GM19240 (cell line): ENCODE data around the gene MIDN.
"Not testable (repeated sequence)": the region's sequence is repeated elsewhere in the genome, so short reads cannot be mapped to it uniquely, and the experiment has no call there.

Source experiments
- DNase-seq: peaks from one replicate; pipeline ENCODE4 v3.0.0; 2011; ENCODE audit warnings: low spot score; ENCODE audit not compliant: insufficient read length

The MIDN gene

DNA sequence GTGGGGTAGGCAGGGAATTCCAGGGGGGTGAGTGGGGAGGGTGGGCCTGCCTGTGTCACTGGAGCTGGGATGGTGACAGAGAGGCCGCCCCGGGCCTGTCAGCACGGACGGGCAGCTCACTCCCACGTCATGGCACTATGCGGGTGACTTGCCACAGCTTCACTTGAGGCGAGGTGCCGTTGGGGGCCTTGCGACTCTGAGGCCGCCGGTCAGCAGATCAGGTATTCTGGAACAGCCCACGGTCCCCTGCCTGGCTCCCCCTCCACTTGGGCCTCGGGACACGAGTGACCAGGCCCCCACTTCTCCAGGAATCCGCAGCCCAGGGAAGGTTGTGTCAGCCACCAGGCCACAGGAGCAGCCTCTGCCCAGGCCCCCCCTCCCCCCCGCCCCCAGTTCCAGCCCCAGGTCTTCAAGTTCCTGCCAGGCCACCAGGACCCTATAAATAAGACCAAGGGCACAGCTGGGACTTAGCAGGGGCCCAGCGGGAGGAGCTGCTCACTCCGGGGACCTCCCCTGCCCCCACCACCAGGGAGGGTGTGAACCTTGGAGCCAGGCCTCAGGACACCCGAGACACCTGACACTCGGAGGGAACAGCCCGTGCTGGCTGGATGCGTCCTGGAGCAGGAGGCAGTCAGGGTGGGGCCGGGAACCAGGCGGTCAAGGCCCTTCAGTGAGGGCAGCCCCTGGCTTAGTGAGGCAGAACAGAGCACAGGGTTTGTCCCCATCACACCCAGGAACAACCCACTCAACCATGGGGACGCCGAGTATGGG is 2.7 kb upstream of the MIDN start:
- DNase-seq: no peak

- not testable (repeated sequence) for DNase-seq
These were observed 1.9 kb upstream of the MIDN start for GRCh38 chr19:1246265-1247087.

DNA sequence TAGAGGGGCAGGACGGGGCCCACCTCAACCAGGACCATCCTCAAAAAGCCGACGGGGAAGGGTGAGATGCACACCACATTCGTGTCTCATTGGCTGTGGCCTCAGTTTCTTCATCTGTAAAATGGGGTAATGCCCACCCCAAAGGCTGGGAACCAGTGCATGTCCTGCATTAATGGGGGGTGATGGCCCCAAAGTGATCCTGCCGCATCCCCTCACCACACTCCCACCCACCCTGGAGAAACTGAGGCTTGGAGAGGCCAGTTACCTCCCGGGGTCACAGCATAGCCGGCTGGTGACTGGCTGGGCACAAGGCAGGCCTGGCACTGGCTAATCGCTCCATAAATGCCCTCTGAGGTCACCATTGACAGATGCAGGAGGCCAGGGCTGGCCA is 640 bp upstream of the MIDN start:
- no peak for DNase-seq

DNA sequence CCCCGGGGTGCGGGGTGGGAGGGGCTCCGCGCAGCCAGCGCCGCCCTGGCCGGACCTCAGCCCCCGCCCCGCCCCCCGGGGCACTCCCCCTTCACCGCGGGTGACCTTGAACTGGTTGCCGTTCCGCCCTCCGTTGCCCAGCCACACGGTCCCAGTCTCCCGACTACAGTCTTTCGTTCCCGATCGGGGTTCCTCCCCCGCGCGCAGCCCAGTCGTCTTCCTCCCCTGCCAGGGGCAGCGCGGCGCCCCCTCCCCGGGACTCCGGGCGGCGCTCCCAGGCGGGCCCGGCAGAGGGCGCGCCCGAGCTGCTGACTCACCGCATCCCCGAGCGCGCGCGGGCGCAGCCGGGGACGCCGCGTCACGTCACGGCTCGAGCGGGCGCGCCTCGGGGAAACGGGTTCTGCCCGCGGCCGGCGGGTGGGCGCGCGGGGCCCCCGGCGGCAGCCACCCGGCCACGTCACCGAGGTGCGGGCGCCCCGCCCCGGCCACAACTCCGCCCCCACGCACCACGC is 459 bp downstream of the MIDN start:
- DNase-seq: no peak

DNA sequence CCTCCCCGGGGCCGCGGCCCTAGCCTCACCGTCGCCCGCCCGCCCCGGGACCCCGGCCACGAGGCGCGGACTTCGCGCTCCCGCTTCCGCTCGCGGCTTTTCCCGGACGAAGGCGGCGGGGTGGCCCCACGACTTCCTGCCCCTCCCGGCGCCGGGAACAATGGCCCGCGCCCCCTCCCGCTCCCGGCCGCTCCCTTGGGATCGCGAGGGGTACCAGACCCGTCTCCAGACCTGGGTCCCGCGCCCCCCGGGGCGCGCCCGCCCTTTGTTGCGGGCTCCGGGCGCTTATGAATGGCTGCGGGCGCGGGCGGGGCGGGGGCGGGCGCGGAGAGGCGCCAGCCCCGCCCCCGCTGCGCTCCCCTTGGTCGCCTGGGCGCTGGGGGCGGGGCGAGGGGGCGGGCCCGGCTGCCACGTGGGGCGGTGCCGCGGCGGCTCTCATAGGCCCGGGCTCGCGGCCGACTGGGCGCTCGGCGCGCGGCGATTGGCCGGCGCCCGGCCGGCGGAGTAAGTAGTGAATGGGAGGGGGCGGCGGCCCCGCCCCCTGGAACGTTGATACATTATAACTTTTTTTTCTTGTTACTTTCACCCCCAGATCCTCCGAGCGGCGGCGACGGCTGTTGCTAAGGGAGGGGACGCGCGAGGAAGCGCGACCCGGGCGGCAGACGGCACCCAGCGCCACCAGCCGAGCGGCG is 1.1 kb downstream of the MIDN start:
- peak; percentile 95 for DNase-seq

DNA sequence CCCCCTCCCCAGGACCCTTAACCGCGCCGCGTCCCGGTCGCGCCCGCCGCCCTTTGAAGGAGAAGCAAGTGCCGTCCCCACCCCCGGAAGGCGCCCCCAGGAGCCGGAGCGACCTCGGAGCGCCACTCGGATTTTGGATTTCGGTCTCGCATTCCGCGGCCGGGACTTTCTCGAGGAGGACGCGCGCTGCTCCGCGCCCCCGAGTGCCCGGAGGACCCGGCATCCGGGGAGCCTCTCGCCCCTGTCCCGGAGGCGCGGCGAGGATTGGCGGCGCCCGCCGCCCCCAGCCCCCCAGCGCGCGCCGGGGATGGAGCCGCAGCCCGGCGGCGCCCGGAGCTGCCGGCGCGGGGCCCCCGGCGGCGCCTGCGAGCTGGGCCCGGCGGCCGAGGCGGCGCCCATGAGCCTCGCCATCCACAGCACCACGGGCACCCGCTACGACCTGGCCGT is 1.6 kb downstream of the MIDN start:
- no peak for DNase-seq

DNA sequence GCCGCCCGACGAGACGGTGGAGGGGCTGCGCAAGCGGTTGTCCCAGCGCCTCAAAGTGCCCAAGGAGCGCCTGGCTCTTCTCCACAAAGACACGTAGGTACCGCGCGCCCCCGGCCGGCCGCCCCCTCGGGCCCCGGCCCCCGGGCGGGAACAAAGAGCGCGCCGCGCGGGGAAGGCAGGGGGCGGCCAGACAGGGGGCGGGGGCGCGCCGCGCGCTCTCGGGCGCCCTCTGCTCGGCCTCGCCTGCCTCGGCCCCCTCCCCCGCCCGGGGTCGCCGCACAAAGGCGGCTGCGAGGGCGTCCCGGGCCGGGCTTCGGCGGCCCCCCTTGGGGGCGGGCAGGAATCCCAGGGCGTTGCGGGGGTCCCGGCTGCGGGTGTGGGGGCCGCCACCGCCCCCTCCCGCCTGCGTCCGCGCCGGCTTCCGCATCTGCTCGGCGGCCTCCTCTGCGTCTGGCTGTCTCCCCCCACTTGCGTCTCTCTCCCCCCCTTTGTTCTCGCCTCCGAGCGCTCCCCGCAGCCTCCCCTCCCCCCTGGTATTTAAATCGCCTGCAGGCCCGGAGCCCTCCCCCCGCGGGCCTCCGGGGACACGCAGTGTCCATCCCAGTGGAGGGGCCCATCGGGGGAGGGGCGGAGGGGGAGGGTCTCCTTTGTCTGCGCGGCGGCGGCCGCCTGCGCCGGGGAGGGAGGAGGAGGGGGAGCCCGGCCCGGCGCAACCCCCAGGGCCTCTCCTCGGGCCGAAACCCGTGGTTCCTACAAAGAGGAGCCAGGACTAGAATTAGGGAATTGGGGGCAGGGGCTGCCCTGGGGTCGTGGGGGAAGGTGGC is 2.3 kb downstream of the MIDN start:
- DNase-seq: no peak

DNA sequence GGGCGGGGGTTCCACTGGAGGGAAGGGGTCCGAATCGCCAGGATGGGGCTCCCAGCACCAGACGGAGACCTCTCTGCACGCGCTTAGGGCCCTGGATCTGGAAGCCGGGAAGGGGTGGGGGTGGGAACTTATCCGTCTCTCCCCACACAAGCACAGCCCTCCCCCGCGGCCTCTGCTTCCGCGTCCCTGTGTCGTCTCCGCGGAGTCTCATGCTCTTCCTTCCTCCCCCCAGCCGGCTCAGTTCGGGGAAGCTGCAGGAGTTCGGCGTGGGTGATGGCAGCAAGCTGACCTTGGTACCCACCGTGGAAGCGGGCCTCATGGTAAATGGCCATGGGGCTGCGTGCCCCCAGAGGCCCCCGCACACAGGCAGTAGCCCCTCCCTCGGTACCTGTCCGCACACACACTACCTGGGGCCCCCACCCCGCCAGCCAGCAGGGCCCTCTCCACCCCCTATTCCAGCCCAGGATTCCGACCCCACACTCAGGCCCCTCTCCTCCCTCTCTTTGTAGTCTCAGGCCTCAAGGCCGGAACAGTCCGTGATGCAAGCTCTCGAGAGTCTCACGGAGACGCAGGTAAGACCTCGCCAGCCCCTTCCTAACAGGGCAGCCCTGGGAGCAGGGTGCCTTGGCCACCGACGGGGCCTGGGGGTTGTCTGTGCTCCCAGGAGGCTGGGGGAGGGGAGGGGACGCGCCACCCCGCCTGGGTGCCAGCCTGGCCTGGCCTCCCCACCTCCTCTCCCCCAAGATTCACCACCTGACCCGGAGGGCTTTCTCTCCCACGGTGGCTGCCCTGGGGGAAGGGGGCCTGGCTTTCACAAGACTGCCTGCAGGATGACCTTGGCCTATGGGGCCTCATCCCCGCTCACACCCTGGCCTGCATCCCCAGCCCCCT is 3.2 kb downstream of the MIDN start:
- DNase-seq: no peak

DNA sequence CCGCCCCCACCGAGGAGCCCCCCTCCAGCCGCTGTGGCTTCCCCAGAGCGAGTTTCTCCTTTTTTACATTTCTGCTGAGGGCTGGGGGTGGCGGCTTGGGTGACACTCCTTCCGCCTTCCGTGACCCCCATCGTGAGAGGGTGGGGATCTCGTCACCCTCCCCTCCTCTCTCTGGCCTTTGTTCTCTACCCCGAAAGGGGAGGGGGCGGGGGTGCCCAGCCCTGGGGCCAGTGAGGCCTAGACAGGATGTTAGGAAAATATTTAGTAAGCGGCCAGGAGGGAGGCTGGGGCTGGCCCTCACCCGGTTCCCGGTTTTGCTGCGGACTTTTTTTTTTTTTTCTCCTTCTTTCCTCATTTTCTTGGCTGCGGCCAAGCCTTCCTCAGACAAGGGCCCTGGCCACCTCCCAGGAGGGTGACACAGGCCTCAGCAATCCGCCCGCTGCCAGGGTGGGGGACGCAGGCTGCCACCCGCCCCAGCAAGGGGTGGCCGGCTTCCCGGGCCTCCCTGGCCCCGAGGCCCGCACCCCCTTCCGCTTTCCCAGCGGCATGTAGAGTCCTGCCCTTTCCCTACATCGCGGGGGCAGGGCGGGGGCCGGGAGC is 3.9 kb downstream of the MIDN start:
- no peak for DNase-seq

- no peak for DNase-seq
These were observed 4.6 kb downstream of the MIDN start for GRCh38 chr19:1252821-1253513.

- DNase-seq: no peak
These were observed 5.2 kb downstream of the MIDN start for GRCh38 chr19:1253514-1254080.

DNA sequence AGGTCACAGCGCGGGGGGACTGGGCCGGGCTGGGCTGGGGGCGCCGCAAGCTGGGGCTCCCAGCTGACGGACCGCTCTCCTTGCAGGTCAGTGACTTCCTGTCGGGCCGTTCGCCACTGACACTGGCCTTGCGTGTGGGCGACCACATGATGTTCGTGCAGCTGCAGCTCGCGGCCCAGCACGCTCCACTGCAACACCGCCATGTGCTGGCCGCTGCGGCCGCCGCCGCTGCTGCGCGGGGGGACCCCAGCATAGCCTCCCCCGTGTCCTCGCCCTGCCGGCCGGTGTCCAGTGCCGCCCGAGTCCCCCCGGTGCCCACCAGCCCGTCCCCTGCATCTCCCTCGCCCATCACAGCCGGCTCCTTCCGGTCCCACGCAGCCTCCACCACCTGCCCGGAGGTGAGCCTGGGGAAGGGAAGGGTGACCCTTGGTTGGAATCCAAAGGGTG is 5.7 kb downstream of the MIDN start:
- DNase-seq: no peak

DNA sequence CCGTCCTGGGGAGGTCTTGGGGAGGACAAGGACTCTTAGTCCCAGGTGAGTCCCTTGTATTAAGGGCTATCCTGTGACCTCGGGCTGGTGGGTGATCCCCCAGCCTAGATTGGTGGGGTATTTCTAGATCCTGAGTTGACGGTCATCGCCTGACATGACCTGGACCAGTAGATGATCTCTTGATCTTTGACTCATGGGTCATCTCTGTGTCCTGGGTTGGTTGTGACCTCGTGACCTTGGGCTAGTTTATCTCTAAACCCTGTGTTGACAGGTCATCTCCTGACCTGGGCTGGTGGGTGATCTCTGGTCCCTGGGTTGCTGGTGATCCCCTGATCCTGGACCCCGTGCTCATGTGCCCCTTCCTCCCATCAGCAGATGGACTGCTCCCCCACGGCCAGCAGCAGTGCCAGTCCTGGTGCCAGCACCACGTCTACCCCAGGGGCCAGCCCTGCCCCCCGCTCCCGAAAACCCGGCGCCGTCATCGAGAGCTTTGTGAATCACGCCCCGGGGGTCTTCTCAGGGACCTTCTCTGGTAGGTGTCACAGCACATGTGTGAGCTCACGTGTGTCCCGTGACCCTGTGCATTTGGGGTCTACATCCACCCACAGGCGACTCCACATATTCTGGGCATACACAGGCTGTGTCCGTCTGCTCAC is 6.3 kb downstream of the MIDN start:
- DNase-seq: no peak

DNA sequence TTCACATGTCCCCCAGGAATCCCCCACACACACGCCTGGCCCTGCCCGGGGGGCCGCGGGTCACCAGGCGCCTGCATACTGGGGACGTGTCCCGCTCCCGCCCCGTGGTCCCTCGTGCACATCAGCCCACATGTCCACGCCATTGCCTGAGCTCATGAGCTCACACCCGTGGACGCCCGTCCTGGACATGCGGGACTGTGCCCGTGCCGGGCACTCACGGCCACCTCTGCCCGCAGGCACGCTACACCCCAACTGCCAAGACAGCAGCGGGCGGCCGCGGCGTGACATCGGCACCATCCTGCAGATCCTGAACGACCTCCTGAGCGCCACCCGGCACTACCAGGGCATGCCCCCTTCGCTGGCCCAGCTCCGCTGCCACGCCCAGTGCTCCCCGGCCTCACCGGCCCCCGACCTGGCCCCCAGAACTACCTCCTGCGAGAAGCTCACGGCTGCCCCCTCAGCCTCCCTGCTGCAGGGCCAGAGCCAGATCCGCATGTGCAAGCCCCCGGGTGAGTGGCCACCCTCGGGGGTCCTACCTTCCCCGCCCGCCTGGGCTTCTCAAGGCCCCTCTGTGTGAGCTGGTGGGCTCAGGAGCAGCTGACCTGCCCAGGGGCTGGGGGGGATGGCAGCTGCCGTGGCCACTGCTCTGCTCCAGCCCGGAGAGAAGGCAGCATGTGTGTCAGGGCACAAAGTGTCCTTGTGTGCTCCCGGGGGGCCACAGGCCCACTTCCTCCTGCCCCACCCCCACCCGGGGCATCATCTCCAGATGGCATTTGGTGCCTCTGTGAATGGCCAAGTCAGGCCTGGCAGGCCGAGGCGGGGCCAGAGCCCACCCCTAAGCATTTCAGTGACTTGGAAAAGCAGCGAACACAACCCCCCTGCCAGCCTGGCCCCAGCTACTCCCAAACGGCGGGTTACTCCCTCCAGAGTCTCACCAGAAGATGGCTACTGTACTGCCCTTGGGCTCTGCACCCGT is 7.1 kb downstream of the MIDN start:
- no peak for DNase-seq

DNA sequence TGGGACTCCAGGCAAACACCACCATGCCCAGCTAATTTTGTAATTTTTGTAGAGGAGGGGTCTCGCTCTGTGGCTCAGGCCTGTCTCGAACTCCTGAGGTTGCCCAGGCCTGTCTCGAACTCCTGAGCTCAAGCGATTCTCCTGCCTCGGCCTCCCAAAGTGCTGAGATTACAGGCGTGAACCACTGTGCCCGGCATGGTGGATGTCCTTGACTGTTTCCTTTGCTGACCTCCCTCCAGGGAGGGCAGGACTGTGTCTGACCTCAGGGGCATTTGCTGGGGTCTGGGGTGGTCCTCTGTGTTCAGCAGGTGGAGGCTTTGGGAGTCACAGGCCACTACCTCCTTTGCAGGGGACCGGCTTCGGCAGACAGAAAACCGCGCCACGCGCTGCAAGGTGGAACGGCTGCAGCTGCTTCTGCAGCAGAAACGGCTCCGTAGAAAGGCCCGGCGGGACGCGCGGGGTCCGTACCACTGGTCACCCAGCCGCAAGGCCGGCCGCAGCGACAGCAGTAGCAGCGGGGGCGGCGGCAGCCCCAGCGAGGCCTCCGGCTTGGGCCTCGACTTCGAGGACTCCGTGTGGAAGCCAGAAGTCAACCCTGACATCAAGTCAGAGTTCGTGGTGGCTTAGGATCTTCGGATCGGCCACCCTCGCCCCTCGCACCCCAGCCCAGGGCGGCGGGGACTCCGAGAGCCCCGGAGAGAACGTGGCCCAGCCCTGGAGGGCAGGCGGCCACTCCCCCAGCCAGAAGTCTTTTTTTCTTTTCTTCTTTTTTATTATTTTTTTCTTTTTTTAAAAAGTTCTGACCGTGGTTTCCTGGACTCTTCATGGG is 8.5 kb downstream of the MIDN start:
- no peak for DNase-seq
